K562 (cell line): ENCODE data around the gene STAG2. TPM values are rescaled to one million over a fixed set of nuclear protein-coding genes. Genes with fewer than 3 reads are reported as not detected.

Experiments used
- ATAC-seq: fragments of 200-7000 bp; cut with Tn5 transposase; 3 replicates; pipeline ENCODE4 v1.9.1; 2020; ENCODE audit warnings: moderate library complexity
- BruUV-seq: library from RNA; stranded (reverse); fragments of 400-500 nt; replicated peaks from 2 replicates; lab custom pipeline; 2021; lab: Mats Ljungman, UMichigan
- CTCF ChIA-PET: fragments of 300-600 bp; formaldehyde crosslinking; extraction: SDS; loops from one replicate; lab custom pipeline; 2021; ENCODE audit warnings: low intra/inter-chr PET ratio; lab: Yijun Ruan, JAX
- POLR2A ChIA-PET: fragments of 300-600, 350-650 bp; sonication (Branson Sonifier 250); formaldehyde crosslinking; extraction: SDS; loops from one replicate; lab custom pipeline; 2021; ENCODE audit warnings: antibody characterized with exemption, inconsistent platforms; lab: Yijun Ruan, JAX
- DNase-seq, 4 experiments: peaks; one replicate each; pipeline versions ENCODE4 v3.0.0 to v3.0.0-alpha.2; 2011 to 2018; ENCODE audit warnings: low spot score in 3 of 4, mixed read lengths in 3 of 4; ENCODE audit errors: extremely low read depth in 1 of 4
- FAIRE-seq: peaks from 2 replicates; lab custom pipeline; 2011; peaks lifted over from hg19 to GRCh38; lab: Jason Lieb, UNC
- H2AFZ ChIP-seq: 2 replicates; pipeline ENCODE4 v1.6.0; 2011; ENCODE audit warnings: low read depth, low read length, control low read depth, inconsistent platforms
- H3K27ac ChIP-seq: fragments of 200-600 bp; 3 replicates; pipeline ENCODE4 v1.8.0; 2011; ENCODE audit warnings: low read depth, mild to moderate bottlenecking, control low read depth, inconsistent platforms, low read length, moderate library complexity, mixed read lengths; ENCODE audit errors: extremely low read depth
- H3K27me3 ChIP-seq, 2 experiments: fragments of 300-600 bp in 1 of 2; 2 replicates in 1 of 2; 3 replicates in 1 of 2; pipeline versions ENCODE4 v1.6.0 to v1.8.0; 2011; ENCODE audit warnings: inconsistent platforms in 2 of 2, low read length in 2 of 2, mild to moderate bottlenecking in 1 of 2, mixed read lengths in 1 of 2, moderate library complexity in 1 of 2; ENCODE audit not compliant: control insufficient read depth in 2 of 2, insufficient read depth in 2 of 2
- H3K36me3 ChIP-seq: fragments of 300-600 bp; 3 replicates; pipeline ENCODE4 v1.8.0; 2011; ENCODE audit warnings: mild to moderate bottlenecking, low read length, inconsistent platforms; ENCODE audit not compliant: control insufficient read depth, insufficient read depth
- H3K4me1 ChIP-seq, 2 experiments: fragments of 200-600 bp in 1 of 2; replicated peaks in 1 of 2; 2 replicates in 1 of 2; 3 replicates in 1 of 2; pipeline versions ENCODE4 v1.5.1 to v1.8.0; 2011; ENCODE audit warnings: inconsistent platforms in 2 of 2, low read length in 2 of 2, mild to moderate bottlenecking in 1 of 2, mixed read lengths in 1 of 2, moderate library complexity in 1 of 2; ENCODE audit not compliant: control insufficient read depth in 2 of 2, insufficient read depth in 2 of 2
- H3K4me2 ChIP-seq: 2 replicates; pipeline ENCODE4 v1.6.1; 2011; ENCODE audit warnings: low read length, control low read depth, inconsistent platforms, mixed read lengths; ENCODE audit not compliant: insufficient read depth
- H3K4me3 ChIP-seq: fragments of 200-600 bp; sonication (generic), shearing (Covaris generic); 2 replicates; pipeline ENCODE4 v1.5.1; 2016; ENCODE audit warnings: control low read depth, inconsistent platforms
- H3K79me2 ChIP-seq: fragments of 200-600 bp; 3 replicates; pipeline ENCODE4 v1.8.0; 2011; ENCODE audit warnings: low read length, inconsistent platforms; ENCODE audit not compliant: control insufficient read depth, insufficient read depth
- H3K9ac ChIP-seq, 2 experiments: 2 replicates each; pipeline versions ENCODE4 v1.6.0 to v1.6.1; 2011; ENCODE audit warnings: low read depth in 2 of 2, low read length in 2 of 2, control low read depth in 1 of 2, inconsistent platforms in 1 of 2, mild to moderate bottlenecking in 1 of 2, mixed read lengths in 1 of 2; ENCODE audit not compliant: insufficient read depth in 1 of 2
- H3K9me1 ChIP-seq: one replicate; pipeline ENCODE4 v1.6.0; 2011; ENCODE audit warnings: inconsistent platforms, mild to moderate bottlenecking, low read length, moderate library complexity; ENCODE audit not compliant: control insufficient read depth, insufficient read depth
- H3K9me3 ChIP-seq: replicated peaks from 2 replicates; pipeline ENCODE4 v1.5.1; 2011; ENCODE audit warnings: low read depth, low read length, inconsistent platforms; ENCODE audit not compliant: control insufficient read depth, insufficient read depth
- H4K20me1 ChIP-seq: replicated peaks from 2 replicates; pipeline ENCODE4 v1.6.1; 2011; ENCODE audit warnings: low read length, inconsistent platforms, mixed read lengths; ENCODE audit not compliant: control insufficient read depth, insufficient read depth
- ATF2 ChIP-seq: sonication (generic); formaldehyde crosslinking; IDR thresholded peaks from 2 replicates; pipeline ENCODE4 v1.8.1; 2022; ENCODE audit warnings: missing genetic modification reagents
- CREB1 ChIP-seq, 2 experiments: sonication (generic) in 1 of 2; formaldehyde crosslinking in 1 of 2; IDR thresholded peaks; 2 replicates each; pipeline versions ENCODE4 v1.6.1 to v1.8.0; 2012 to 2022; ENCODE audit warnings: inconsistent platforms in 1 of 2, mild to moderate bottlenecking in 1 of 2, missing genetic modification reagents in 1 of 2, moderate library complexity in 1 of 2
- HCFC1 ChIP-seq: IDR thresholded peaks from 2 replicates; pipeline ENCODE4 v1.6.1; 2012; ENCODE audit warnings: low read depth, low read length, improper control_type of control experiment
- PRPF4 ChIP-seq: fragments of 200-400 bp; formaldehyde crosslinking; IDR thresholded peaks from one replicate; pipeline ENCODE4 v1.6.1; 2017; ENCODE audit warnings: low read length, low read depth, mild to moderate bottlenecking; ENCODE audit not compliant: insufficient read depth, poor library complexity, severe bottlenecking
- WGBS: fragments of 100-300 bp; shearing (Covaris generic); methylation state at CpG from one replicate; pipeline ENCODE4 v1.1.6; 2016; ENCODE audit warnings: low coverage, mixed read lengths; ENCODE audit not compliant: insufficient coverage; ENCODE audit errors: missing lambda C conversion rate; 5-methylcytosine and 5-hydroxymethylcytosine counted together
- in situ Hi-C: fragments of 300-500 bp; cut with MboI; formaldehyde crosslinking; loops from 4 replicates; pipeline ENCODE4 v1.15.0; 2018; ENCODE audit warnings: inconsistent platforms, mixed read lengths
- intact Hi-C: fragments of 100-400 bp; cut with micrococcal nuclease; formaldehyde crosslinking; loops from 2 replicates; pipeline ENCODE4 v1.14.2; 2022
- polyA plus RNA-seq, 8 experiments: library from polyadenylated mRNA; depleted of rRNA in 4 of 8; stranded (reverse) in 5 of 8; unstranded in 3 of 8; fragments of >200 nt; fragmentation: Nextera tagmentation in 2 of 8; fragmentation: Illumina TruSeq in 1 of 8; extraction: Ambion mirVana in 2 of 8; extraction: Trizol in 1 of 8; gene quantifications; 2 replicates each; pipeline versions ENCODE4 v1.2.1 to v1.2.3, GENCODE V29; 2011 to 2014; ENCODE audit warnings: inconsistent platforms in 1 of 8, missing spikeins in 1 of 8
- total RNA-seq, 7 experiments: library from RNA; depleted of rRNA in 6 of 7; stranded (reverse); fragments of >200 nt in 6 of 7; fragmentation: Illumina TruSeq in 2 of 7; extraction: Trizol in 2 of 7; gene quantifications; 2 replicates each; pipeline versions ENCODE4 v1.2.1 to v1.2.3, GENCODE V29; 2011 to 2021; ENCODE audit warnings: low replicate concordance in 1 of 7

The STAG2 gene
- total and polyA plus RNA-seq, 9 of the 15 experiments (the other 6 are each of a cell fraction or from before 2014, with no cell fraction given), result 40.3 to 133 (median 90.1) TPM

- ChIA-PET CTCF (interaction anchor here (1.0 kb wide), 1 partner anchor 114 kb away, joined by 3 read pairs; no protein-coding TSS in a partner anchor), POLR2A (no interaction called here)
- intact Hi-C loops (loop anchor here (5.0 kb wide), 1 partner anchor 115 kb away; no protein-coding TSS in a partner anchor), in situ Hi-C loops (no loop called here)
- Histone ChIP-seq H3K79me2 (no peaks in the 10 kb centered on the region), H3K9ac (no peak overlapping the region), H3K4me2 (no peak overlapping the region), H3K9me3 (no peaks in the 10 kb centered on the region; the same call in 1 of the 2 replicates), H3K4me3 (no peak overlapping the region), H2AFZ (no peak overlapping the region), H3K27ac (no peak overlapping the region), H4K20me1 (no peaks in the 10 kb centered on the region), H3K4me1 (no peaks in the 10 kb centered on the region), H3K9me1 (no peaks in the 10 kb centered on the region), H3K27me3 (no peaks in the 10 kb centered on the region), H3K36me3 (peaks cover 72% of the 10 kb centered on the region)
- BruUV-seq, result no TSS peak
- no peak for TF ChIP-seq PRPF4
- TF ChIP-seq CREB1 (IDR thresholded peaks at IDR 0.05), result no peak
- TF ChIP-seq CREB1 (CRISPR knock-in tag; IDR thresholded peaks at IDR 0.05), result no peak
- TF ChIP-seq ATF2, result no peak
- no peak for TF ChIP-seq HCFC1
- DNase-seq, result no peak
- peak; percentile 29; the same call in 1 of the 3 replicates for ATAC-seq
- WGBS, result 100% methylated on average over 1 of the region's 2 CpGs
- FAIRE-seq, result no peak
Observed at GRCh38 chrX:124097116-124097515, 135.6 kb downstream of the STAG2 start.
